H4 (cell line): ENCODE results near the gene PER1. TPM values are rescaled to one million over a fixed set of nuclear protein-coding genes. Genes with fewer than 3 reads are reported as not detected.
A peak's percentile ranks its signal among the peaks of the same experiment; 100 is the strongest.

Source experiments
- DNase-seq: peaks from one replicate; pipeline ENCODE4 v3.0.0-alpha.2; 2015; ENCODE audit warnings: low spot score
- total RNA-seq: library from RNA; depleted of rRNA; stranded (reverse); fragments of >200 nt; shearing (Covaris generic); gene quantifications from 2 replicates; pipeline ENCODE4 v1.2.3, GENCODE V29; 2014

Gene PER1
- total RNA-seq, 1 experiment from 2014 or later = 4.6 TPM

DNA sequence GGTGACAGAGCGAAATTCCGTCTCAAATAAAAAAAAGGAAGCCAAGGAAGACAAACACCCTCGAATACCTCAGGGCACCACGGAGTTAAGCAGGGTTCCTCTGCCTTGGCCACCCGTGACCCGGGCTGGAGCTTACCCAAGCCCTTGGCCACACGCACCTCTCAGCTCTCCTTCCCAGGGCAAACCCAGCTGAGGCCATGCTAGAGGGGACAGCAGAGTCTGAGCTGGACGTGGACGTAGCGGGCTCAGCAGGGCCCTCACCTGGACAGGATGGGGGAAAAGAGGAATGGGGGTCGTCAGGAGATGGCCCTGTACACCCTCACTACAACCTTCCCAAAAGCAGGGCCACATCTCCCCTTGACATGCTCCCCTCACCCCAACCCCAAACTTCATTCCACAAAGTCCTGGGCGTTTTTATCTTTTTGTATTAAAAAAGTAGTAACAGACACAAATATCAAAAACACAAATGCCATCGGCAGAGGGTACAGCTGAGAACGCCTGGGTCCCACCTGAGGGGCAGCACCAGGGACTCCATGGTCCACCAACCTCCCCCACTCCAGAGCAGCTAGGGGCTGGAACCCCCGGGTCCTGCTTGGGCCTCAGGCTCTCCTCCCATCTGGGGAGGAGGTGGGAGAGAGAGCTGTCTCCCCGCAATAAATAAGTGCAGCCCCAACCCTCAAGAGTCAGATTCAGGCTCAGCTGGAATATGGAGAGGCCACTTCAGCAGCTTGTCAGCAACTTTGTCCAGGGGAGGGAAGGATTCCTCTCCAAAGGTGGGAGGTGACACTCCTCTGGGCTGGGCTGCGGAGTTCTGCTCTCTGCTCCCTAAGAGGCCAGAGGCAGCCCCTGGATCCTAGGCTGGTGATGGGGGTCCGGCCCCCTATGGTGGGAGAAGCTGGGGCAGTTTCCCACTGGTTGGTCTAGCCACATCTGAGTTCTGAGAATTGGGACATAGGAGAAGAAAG is 11.9 kb downstream of the PER1 start:
- no peak for DNase-seq

DNA sequence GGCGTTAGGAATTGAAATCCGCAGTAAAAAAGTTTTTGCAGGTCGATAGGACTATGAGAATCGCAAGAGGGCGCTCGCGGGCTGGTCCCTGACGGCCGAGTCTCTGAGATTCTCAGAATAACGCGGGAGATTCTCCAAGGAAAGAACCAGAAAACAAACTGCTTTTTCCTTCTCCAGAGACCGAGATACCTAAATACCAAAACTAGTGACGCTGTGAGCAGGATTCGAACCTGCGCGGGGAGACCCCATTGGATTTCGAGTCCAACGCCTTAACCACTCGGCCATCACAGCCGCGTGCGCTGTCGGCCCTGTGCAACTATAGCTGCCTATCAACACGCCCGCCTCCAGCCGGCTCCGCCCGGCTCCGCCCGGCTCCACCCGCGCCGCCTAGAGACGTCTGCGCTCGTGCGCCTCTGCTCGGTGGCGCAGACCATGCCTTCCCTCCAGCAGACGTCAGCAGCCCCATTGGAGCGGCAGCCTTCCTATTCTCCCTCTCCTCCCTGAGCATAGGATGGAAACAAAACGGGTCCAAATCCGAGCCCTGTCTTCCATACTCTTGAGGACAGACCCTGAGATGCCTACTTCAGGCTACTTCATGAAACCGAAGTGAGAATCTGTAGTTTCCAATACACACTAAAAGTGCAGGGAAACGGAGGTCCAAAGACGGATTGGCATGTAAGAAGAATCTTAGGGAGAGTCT is 13.4 kb downstream of the PER1 start:
- peak; percentile 93 for DNase-seq

DNA sequence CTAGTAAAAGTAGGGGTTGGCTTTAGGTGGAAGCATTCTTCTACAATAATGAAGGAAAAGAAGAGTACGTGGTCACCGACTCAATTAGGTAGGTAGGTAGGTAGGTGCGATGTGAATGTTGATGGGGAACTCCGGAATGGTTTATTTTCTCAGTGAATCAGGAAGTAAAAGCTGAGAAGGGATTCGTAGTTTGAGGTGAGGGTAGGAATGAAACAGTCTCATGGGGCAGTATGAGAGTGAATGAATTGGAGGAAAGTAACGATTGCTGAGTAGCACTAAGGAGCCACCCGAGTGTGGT is 13.9 kb downstream of the PER1 start:
- no peak for DNase-seq

DNA sequence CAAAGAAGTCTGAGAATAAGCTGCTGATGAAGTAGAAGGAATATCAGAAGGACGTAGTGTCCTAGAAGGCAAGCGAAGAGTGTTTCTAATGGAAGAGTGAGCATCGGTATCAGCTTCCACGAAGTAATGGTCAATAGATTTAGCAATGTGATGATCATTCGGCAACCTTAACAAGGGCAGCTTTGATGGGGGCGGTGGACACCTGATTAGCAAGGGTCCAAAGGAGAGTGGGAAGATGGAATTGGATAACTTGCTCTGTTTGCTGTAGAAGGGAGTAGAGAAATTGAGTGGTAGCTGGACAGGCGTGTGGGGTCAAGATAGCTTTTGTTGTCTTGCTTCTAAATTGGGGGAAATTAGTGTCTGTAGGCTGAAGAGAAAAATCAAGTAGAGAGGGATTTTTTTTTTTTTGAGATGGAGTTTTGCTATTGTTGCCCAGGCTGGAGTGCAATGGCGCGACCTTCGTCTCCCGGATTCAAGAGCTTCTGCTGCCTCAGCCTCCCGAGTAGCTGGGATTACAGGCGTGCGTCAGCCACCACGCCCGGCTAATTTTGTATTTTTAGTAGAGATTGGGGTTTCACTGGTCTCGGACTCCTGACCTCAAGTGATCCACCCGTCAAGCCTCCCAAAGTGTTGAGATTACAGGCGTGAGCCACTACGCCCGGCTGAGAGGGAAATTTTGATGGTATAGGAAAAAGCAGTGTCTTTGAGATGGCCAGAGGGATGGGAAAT is 14.4 kb downstream of the PER1 start:
- DNase-seq = no peak

DNA sequence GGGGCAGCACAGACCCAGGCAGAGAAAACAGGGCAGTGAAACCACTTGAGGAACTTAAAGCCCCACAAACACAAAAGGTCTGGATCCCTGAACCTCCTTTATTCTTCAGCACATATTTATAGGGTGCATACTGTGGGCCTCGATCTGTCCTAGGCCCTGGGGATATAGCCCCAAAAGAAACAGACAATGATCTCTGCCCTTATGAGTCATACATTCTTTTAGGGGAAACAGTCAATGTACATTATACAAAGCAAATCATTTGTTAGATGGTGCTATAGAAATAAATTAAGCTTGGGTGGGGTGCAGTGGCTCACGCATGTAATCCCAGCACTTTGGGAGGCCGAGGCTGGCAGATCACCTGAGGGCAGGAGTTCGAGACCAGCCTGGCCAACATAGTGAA is 18.3 kb downstream of the PER1 start:
- DNase-seq = no peak

DNA sequence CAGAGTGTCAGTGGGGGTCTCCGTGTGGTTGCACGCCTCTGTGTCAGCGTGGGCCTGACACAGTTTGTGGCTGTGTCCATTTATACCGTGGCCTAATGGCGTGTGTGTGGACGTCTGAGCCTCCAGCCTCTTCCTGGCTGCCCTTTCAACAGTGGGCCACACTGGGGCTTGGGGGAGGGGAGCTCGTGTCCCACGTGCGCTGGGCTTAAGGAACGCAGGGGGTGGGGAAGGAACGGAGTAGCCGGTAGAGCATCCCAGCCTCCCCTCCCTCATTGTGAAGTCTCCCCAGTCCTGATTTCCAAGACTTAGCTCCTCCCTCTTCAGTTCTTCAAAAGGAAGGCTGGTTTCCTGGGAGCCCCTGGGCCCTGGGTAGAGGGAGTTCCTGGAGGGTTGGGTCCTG is 18.8 kb downstream of the PER1 start:
- DNase-seq = no peak

DNA sequence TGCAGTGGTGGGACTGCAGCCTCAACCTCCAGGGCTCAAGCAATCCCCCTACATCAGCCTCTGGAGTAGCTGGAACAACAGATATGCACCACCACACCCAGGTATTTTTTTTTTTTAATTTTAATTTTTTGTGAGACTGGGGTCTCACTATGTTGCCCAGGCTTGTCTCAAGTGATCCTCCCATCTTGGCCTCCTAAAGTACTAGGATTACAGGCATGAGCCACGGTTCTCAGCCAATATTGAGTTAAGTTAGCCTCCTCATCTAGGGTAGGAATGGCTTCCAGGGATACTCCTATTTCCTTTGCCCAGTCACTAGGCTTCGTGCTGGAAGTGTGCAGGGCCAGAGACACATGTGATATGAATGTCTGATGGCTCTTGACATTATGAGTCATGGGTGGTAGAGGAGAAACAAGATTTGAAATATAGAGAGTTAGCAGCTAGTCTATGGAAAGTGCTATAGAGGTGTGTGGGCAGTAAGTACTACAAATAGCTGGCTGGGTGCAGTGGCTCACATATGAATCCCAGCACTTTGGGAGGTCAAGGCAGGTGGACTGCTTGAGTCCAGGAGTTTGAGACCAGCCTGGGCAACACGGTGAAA is 20.3 kb downstream of the PER1 start:
- DNase-seq = no peak

DNA sequence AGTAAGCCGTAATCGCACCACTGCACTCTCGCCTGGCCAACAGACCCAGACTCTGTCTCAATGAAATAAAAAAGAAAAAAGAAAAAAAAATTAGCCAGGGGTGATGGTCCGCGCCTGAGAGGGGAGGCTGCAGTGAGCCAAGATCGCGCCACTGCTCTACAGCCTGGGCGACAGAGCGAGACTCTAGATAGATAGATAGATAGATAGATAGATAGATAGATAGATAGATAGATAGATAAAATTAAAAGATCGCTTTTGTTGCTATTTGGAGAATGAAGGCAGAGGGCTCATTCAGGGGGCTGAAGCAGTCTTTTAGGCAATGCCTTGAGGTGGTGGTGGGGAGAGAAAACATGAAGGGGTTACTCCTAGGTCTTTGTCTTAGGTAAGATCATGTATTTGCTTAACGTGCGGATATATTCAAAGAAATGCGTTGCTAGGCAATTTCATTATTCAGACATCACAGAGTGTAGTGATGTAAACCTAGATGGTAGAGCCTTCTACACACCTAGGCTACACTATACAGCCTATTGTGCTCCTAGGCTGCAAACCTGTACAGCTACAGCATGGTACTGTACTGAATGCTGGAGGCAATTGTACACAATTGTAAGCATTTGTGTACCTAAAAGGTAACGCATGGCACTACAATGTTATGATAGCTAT is 23.9 kb downstream of the PER1 start:
- no peak for DNase-seq

DNA sequence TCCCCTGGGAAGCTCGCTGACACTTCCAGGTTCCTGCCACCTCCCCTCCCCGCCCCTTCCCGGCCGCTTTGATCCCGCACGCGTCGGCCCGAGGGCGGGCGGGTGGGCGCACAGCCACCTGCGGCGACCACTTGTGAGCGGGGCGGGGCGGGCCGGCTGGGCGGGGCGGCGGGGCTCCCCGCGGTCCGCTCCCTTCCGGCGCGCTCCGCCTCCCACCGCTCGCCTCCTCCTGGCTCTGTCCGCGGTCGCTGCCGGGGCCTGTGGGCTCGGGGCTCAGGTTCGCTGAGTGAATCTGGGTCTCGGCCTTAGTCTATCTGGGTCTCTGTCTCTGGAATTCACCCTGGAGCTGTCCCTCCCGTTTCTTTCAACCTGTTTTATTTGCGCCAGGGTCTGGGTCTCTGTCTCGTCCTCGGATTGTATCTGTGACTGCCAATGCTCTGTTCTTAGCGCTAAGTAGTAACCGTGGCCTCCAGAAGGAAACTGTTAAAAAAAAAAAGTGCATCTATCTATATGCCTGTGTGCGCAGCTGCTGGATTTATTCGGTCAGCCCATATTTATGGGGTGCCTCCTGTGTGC is 25.6 kb downstream of the PER1 start:
- DNase-seq = no peak

DNA sequence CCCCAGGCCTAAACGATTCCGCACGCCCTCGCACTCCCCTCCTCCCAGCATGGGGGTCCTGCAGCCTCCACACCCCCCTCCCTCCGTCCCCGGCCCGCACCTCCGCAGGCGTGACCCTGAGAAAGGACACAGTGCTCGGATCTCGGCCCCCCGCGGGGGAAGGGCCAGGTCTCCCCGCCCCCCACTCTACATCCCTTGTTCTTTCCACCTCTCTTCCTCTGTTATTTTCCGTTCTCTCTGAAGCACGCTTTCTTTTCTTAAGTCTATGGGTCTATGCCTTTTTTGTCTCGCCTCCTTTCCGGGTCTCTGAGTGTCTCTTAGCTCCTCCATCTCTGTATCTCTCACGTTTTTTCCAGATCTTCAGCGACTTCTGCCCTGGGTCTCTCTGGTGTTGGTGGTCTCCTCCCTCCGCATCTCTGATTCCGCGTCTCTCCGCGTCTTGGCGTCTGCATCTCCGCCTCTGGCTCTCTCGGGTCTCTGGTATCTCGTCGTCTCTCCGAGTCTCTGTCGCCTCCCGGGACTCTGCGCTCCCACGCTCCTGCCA is 26.2 kb downstream of the PER1 start:
- DNase-seq = no peak

DNA sequence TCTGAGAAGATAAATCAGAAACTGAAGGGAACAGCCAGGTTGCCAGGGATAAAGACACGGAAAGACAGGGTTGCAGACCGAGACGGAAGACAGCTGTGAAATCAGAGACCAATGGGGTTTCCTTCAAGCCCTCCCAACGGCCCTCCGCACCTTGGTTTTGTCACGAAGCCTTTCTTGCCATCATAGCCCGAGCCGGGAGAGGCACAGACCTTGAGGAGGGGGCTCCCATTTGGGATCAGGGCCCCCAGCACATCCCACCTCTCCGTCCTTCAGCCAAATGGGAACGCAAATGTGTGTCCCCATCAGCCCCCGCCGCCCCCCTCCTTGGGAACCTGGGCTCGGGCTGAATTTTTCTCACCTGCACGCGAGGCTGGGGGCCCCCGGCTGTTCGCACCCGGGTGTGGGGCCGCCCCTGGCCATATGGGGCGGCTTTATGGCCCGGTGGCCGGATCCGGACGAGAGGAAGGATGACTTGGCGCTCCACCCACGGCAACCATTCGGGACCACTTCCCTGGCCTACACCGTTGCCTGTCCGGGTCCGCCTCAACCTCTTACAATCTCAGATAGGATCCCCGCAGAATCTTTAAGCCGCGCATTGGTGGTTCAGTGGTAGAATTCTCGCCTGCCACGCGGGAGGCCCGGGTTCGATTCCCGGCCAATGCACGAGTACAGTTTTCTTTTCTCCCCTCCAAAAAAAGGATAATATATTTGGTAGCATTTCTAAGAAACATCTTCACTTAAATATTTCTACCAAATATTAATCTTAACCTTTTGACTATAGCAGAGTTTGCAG is 26.9 kb downstream of the PER1 start:
- DNase-seq = no peak

DNA sequence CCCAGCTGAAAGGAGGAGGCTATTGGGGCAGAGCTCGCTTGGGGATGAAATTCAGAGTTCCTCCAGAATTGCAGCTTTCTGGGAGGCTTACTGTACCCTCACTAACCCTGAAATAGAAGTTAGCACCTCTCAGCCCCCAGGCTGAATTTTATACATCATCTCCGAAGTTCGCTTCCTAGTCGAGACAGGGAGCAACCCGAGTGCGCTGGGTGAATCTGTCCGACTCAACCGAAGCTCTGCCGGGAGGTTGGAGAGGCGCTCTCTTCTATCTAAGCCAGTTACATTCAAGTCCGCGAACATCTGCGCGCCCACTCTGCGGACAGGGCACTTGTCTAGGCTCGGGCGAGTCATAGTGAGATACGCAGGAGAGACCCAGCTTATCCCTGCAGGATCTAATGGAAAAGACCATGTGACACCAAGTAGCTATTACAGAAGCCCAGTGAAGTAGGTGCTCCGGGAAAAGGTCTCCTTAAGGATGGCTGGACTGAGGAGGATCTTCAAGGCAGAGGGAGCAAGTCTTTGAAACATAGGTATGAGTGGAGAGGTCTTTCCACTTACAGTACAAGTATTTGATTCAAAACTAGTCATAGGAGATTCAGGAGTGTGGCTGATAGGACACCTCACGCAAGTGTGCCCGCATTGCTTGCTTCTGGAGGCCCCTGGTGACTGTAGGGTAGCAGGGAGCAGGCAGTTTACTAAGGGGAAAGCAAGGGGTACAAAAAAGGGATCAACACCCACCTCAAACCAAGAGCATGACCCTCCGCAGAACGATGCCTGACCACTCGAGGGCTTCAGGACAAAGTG is 27.7 kb downstream of the PER1 start:
- no peak for DNase-seq

DNA sequence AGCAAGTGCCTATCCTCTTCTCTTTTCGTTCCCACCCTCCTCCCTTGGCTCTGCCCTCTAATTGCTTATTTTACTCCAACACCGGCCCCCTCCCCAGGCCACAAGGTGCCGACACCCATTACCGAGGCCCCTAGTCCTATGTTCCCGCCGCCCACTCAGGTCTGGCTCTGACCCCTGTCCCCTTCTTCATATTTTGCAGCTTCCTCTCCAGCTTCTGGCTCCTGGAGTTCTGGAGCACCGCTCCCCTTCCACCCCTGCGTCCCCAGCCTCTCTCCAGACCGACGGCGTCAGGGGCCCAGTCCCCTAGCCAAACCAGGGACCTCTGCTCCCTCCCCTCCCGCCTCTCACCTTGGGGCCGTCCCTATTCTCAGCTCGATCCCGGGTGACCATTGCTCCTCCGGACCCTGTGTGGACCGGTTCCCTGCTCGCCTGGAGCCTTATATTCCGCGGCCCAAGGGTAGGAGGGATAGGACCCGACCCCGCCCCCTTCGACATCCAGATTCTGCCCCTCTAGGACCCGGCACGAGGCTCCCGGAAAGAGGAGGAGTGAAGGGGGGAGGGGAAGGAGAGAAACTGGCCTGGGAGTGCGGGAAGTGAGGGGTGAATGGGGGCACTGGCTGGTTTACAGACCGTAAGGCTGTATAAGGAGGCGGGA is 28.4 kb downstream of the PER1 start, which contains the start of gene HES7:
HES7 (minus strand) TSS at position 412 of the 655 bp plus-strand sequence; CDS start at position 390, 22 bp downstream.
- DNase-seq = no peak

DNA sequence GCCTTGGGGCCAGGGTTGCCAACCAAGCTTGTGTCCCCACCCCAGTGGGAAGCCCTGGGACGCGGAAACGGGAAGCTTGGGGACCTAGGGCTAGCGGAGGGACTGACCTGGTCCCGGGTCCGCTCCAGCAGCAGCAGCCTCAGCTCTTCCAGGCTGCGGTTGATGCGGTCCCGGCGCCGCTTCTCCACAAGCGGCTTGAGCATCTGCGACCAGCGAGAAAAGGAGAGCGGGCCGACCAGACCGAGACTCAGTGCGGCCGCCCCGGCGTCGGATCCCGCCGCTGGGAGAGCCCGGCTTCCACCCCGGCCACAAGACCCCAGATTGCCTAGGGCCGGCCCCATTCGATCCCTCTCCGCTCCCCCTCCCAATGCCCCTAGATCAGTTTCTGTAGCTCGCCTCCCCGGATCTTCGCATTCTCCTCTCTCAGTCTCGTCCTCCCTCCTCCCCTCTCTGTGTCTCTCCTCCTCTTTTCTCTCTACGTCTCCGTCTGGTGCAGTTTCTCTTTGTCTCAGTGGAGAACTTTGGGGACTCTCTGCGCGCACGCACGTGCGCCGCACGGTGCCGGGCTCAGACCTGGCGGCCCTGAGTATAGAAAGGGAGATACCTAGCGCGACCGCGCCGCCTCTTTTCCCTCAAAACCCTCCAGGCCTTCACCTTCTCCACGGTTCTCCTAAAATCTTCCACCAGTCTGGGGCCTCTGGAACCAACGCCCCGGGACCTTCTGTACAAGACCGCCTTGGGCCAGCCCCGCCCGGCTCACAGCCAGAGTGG is 29.1 kb downstream of the PER1 start:
- DNase-seq = no peak

DNA sequence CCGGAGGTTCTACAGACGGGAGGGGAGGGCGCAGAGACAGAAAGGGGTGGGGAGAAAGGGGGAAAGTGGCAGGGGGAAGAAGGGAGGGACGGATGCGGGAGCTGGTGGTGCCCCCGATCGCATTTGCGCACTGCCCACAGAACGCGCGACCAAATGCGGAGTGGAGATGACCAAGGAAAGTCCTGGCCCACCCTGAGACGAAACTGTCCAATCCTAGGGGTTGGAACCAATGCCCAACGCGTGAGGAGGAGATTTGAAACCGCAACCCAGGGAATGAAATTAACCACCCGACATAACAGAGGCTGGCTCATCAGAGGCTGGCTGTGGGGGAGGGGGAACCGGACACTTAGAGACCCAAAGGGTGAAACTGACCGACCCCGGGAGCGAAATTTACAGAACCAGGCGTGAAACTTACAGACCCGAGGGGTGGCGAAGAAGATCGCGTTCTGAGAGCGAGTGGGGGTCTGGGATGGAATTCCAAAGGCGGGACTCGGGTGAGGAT is 29.7 kb downstream of the PER1 start:
- DNase-seq = no peak

DNA sequence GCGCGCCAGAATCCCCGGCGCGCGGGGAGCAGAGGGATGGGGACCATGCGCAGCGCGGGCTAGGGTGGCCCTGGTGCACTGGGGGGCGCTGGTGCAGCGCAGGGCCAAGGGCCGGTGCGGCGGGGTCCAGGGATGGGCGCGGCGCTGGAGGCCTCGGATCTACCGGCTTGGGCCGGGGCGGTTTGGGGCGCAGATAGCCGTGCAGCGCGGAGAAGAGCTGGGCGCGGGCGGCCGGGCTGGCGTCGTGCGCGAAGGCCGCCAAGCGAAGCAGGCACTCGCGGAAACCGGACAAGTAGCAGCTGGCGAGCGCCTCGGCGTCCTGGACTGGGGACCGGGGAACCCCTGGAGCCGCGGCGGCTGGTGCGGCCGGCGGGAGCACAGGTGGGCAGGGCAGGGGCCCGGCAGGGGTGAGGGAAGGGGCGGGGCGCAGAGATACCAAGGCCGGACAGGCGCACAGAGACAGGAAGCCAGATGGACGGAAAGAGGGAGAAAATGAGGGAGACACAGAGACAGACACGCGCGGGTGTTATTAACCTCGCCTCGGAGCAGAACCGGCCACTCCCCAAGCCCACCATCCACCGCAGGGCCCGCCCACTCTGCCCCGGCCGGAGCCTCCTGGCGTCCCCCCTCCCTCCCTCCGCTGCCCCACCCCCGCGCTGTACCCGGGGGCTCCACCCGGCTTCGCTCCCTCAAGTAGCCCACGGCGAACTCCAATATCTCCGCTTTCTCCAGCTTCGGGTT is 30.4 kb downstream of the PER1 start:
- DNase-seq = no peak

DNA sequence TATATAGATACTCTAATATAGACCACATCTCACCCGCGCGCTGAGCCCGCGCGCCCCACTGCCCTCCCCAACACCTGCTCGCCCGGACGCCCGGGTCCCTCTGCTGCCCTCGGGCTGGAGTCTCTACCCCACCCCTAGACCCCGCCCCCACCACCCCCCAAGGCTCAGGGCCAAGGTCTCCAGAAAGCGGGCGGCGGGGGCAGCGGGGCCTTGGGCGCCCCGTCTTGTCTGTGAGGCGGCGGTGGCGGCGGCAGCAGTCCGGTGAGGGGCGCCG is 30.9 kb downstream of the PER1 start:
- no peak for DNase-seq
